Panc1 (cell line): ENCODE results near the gene ZCCHC14. TPM values are rescaled to one million over a fixed set of nuclear protein-coding genes. Genes with fewer than 3 reads are reported as not detected.
"Not testable (repeated sequence)": the region's sequence is repeated elsewhere in the genome, so short reads cannot be mapped to it uniquely, and the experiment has no call there.

Experiments
- ATAC-seq: fragments of 200-7000 bp; cut with Tn5 transposase; 2 replicates; pipeline ENCODE4 v1.9.1; 2020; ENCODE audit warnings: mild to moderate bottlenecking, moderate library complexity
- BruUV-seq: library from RNA; stranded (reverse); fragments of 400-500 nt; replicated peaks from 2 replicates; lab custom pipeline; 2021; lab: Mats Ljungman, UMichigan
- CTCF ChIA-PET: fragments of 300-600 bp; sonication (Branson Sonifier 250); formaldehyde crosslinking; loops from one replicate; lab custom pipeline; 2022; ENCODE audit warnings: antibody characterized with exemption; lab: Charles Lee
- POLR2A ChIA-PET: fragments of 300-600 bp; sonication (Branson Sonifier 250); formaldehyde crosslinking; loops from one replicate; lab custom pipeline; 2022; ENCODE audit warnings: antibody characterized with exemption; lab: Charles Lee
- DNase-seq: peaks from one replicate; pipeline ENCODE4 v3.0.0-alpha.2; 2010; ENCODE audit warnings: low read depth, low spot score
- H3K27ac ChIP-seq: 2 replicates; pipeline ENCODE4 v1.5.1; 2011; ENCODE audit warnings: mild to moderate bottlenecking, low read length, inconsistent platforms
- H3K27me3 ChIP-seq: fragments of 200-500 bp; sonication (Bioruptor generic); 2 replicates; pipeline ENCODE4 v1.6.0; 2014; ENCODE audit warnings: low read length, inconsistent platforms; ENCODE audit not compliant: control insufficient read depth, insufficient read depth
- H3K36me3 ChIP-seq: fragments of 200-500 bp; sonication (Bioruptor generic); 2 replicates; pipeline ENCODE4 v1.5.1; 2014; ENCODE audit warnings: inconsistent platforms, mild to moderate bottlenecking, low read length, moderate library complexity; ENCODE audit not compliant: control insufficient read depth, insufficient read depth
- H3K4me1 ChIP-seq: 2 replicates; pipeline ENCODE4 v1.5.1; 2011; ENCODE audit warnings: inconsistent platforms, mild to moderate bottlenecking, low read length, moderate library complexity; ENCODE audit not compliant: control insufficient read depth, insufficient read depth
- H3K4me3 ChIP-seq, 2 experiments: 2 replicates each; pipeline ENCODE4 v1.5.1; 2011 to 2012; ENCODE audit warnings: low read depth in 2 of 2, low read length in 2 of 2, mild to moderate bottlenecking in 2 of 2, inconsistent platforms in 1 of 2, moderate library complexity in 1 of 2
- H3K9me3 ChIP-seq: fragments of 200-500 bp; sonication (Bioruptor generic); 2 replicates; pipeline ENCODE4 v1.5.1; 2014; ENCODE audit warnings: low read depth, mild to moderate bottlenecking, inconsistent platforms, low read length, moderate library complexity; ENCODE audit not compliant: control insufficient read depth, insufficient read depth
- CTCF ChIP-seq: fragments of 450-650 bp; IDR thresholded peaks from 2 replicates; pipeline ENCODE4 v1.5.1; 2017; ENCODE audit warnings: mild to moderate bottlenecking
- POLR2AphosphoS5 ChIP-seq: IDR thresholded peaks from 2 replicates; pipeline ENCODE4 v1.6.1; 2012; ENCODE audit warnings: mild to moderate bottlenecking, low read depth, low read length, moderate library complexity
- REST ChIP-seq, 2 experiments: IDR thresholded peaks; 2 replicates each; pipeline ENCODE4 v1.6.1; 2011 to 2012; ENCODE audit warnings: low read depth in 2 of 2, control low read depth in 1 of 2, low read length in 1 of 2, mild to moderate bottlenecking in 1 of 2, moderate library complexity in 1 of 2; ENCODE audit not compliant: insufficient read depth in 1 of 2
- SIN3A ChIP-seq: IDR thresholded peaks from 2 replicates; pipeline ENCODE4 v1.6.1; 2012; ENCODE audit warnings: low read depth, mild to moderate bottlenecking, low read length, moderate library complexity, borderline replicate concordance; ENCODE audit not compliant: insufficient read depth
- TCF7L2 ChIP-seq: IDR thresholded peaks from 2 replicates; pipeline ENCODE4 v1.6.1; 2011; ENCODE audit warnings: mild to moderate bottlenecking, low read depth, low read length, inconsistent platforms
- in situ Hi-C: cut with HindIII; loops from 2 replicates; pipeline ENCODE4 v1.10.0; 2016; ENCODE audit warnings: low sequenced_read_pairs, low pct_unique_long_range_greater_than_20kb
- intact Hi-C: fragments of 100-400 bp; cut with micrococcal nuclease; formaldehyde crosslinking; loops from one replicate; pipeline ENCODE4 v1.10.0; 2022; ENCODE audit not compliant: unreplicated experiment
- total RNA-seq: library from RNA; stranded (reverse); gene quantifications from one replicate; pipeline ENCODE4 v1.2.1, GENCODE V29; 2021; ENCODE audit not compliant: unreplicated experiment

The ZCCHC14 gene
- total RNA-seq, 1 experiment from 2014 or later: 35.0 TPM

GRCh38 chr16:87491522-87492290 lies 1.1 kb downstream of the ZCCHC14 start:
- Histone ChIP-seq H3K4me3 (peak overlapping the region; percentile 54 to 70), H3K27ac (peak overlapping the region; percentile 81; the same call in 1 of the 2 replicates), H3K4me1 (peaks cover 16% of the 10 kb centered on the region), H3K9me3 (no peaks in the 10 kb centered on the region), H3K36me3 (no peaks in the 10 kb centered on the region; the same call in 1 of the 2 replicates), H3K27me3 (no peaks in the 10 kb centered on the region)
- in situ Hi-C loops: no loop called here
- TF ChIP-seq REST (IDR thresholded peaks at IDR 0.05; ENCODE audit: insufficient read depth in 1 of 2, low read depth in 2 of 2, low read length in 1 of 2) (no peak), POLR2AphosphoS5 (no peak), CTCF (no peak), TCF7L2 (no peak), SIN3A (no peak)
- ChIA-PET CTCF (no interaction called here), POLR2A (no interaction called here)
- DNase-seq: no peak
- ATAC-seq: no peak
- BruUV-seq: no TSS peak
- intact Hi-C loops: no loop called here

- TF ChIP-seq POLR2AphosphoS5: 0 out of 2 replicates have a peak, but pooled peaks have one; percentile 24
- BruUV-seq, intact Hi-C loops, ATAC-seq, in situ Hi-C loops, H3K36me3 ChIP-seq, CTCF ChIA-PET, H3K9me3 ChIP-seq, DNase-seq, POLR2A ChIA-PET, H3K27me3 ChIP-seq: not testable (repeated sequence)
- Histone ChIP-seq H3K4me1 (peaks cover 23% of the 10 kb centered on the region), H3K27ac (peak overlapping the region; percentile 81), H3K4me3 (peak overlapping the region; percentile 54 to 70)
Measured at GRCh38 chr16:87490799-87491521, 1.9 kb downstream of the ZCCHC14 start.
